Activated gamma-delta T cell treated with anti-CD3 and anti-CD28 coated beads, Interleukin-2, amount 50 U/mL, for 16 hours (primary cell): ENCODE results near the gene RCBTB2.

Source experiments
- DNase-seq: peaks from one replicate; pipeline ENCODE4 v3.0.0-alpha.2; 2020; ENCODE audit warnings: low read depth

The RCBTB2 gene

GRCh38 chr13:48449656-48450055 lies 83.2 kb downstream of the RCBTB2 start:
- no peak for DNase-seq

GRCh38 chr13:48448959-48449614 lies 83.8 kb downstream of the RCBTB2 start:
- DNase-seq = no peak

GRCh38 chr13:48448285-48448958 lies 84.5 kb downstream of the RCBTB2 start:
- no peak for DNase-seq

GRCh38 chr13:48446464-48446863 lies 86.4 kb downstream of the RCBTB2 start:
- no peak for DNase-seq

GRCh38 chr13:48443442-48444208 lies 89.3 kb downstream of the RCBTB2 start:
- no peak for DNase-seq
